Occipital lobe (tissue), 1 donor: ENCODE measurements around the gene FAM9A. TPM values are rescaled to one million over a fixed set of nuclear protein-coding genes. Genes with fewer than 3 reads are reported as not detected.

ENCODE experiments used
- total RNA-seq: library from RNA; depleted of rRNA; stranded (reverse); fragments of >200 nt; gene quantifications from one replicate; pipeline ENCODE4 v1.2.3, GENCODE V29; 2014

FAM9A gene
- total RNA-seq, 1 donor from 2014 or later = not detected

Other genes with a start within 250 kb of the FAM9A start
- 22.0 TPM for gene ANOS1, start 69.2 kb downstream of the FAM9A start, total RNA-seq
- not detected for gene FAM9B, start 232.7 kb upstream of the FAM9A start, total RNA-seq